Transverse colon (tissue), 4 donors: Measurements from ENCODE around the gene SYNE1. TPM values are rescaled to one million over a fixed set of nuclear protein-coding genes. Genes with fewer than 3 reads are reported as not detected.

Experiments used
- DNase-seq: peaks from one replicate; pipeline ENCODE4 v3.0.0-alpha.2; 2019
- H3K27ac ChIP-seq, 4 donors: fragments of 200-600 bp; sonication (generic); 2 replicates each; pipeline ENCODE4 v1.5.1; 2016 to 2018; ENCODE audit warnings: inconsistent platforms in 4 of 4
- H3K27me3 ChIP-seq: fragments of 200-600 bp; sonication (generic); 2 replicates; pipeline ENCODE4 v1.5.1; 2017; ENCODE audit warnings: inconsistent platforms
- H3K36me3 ChIP-seq, 4 donors: fragments of 200-600 bp; sonication (generic); 2 replicates each; pipeline ENCODE4 v1.5.1; 2017 to 2019; ENCODE audit warnings: inconsistent platforms in 4 of 4
- H3K4me1 ChIP-seq, 4 donors: fragments of 200-600 bp; sonication (generic); 2 replicates each; pipeline ENCODE4 v1.5.1; 2017 to 2020; ENCODE audit warnings: inconsistent platforms in 4 of 4
- H3K4me3 ChIP-seq, 4 donors: fragments of 200-600 bp; sonication (generic); 1 replicate in 1 of 4; 2 replicates in 3 of 4; pipeline versions ENCODE4 v1.5.1 to v1.6.1; 2017 to 2019; ENCODE audit warnings: inconsistent platforms in 4 of 4
- H3K9me3 ChIP-seq, 2 donors: fragments of 200-600 bp; sonication (generic); 2 replicates each; pipeline ENCODE4 v1.5.1; 2017 to 2019; ENCODE audit warnings: inconsistent platforms in 2 of 2
- EP300 ChIP-seq: sonication (generic); formaldehyde crosslinking; IDR thresholded peaks from one replicate; pipeline ENCODE4 v1.6.1; 2017; ENCODE audit warnings: antibody characterized with exemption, low read depth
- POLR2A ChIP-seq: fragments of 450-650 bp; IDR thresholded peaks from one replicate; pipeline ENCODE4 v1.6.1; 2016; ENCODE audit warnings: antibody characterized with exemption, mild to moderate bottlenecking, moderate library complexity
- POLR2AphosphoS5 ChIP-seq, 3 donors: sonication (generic); formaldehyde crosslinking; IDR thresholded peaks; one replicate each; pipeline ENCODE4 v1.6.1; 2016; ENCODE audit warnings: antibody characterized with exemption in 3 of 3
- WGBS, 2 donors: methylation state at CpG; one replicate each; pipeline ENCODE4 v1.1.5; 2018; ENCODE audit warnings: low coverage in 1 of 2; 5-methylcytosine and 5-hydroxymethylcytosine counted together
- in situ Hi-C, 4 donors: fragments of 200-750 bp; cut with MboI; loops; one replicate each; pipeline versions ENCODE4 v1.15.0 to v1.15.1; 2017; ENCODE audit warnings: low sequenced_read_pairs in 3 of 4, low pct_ligation_motif_present in 1 of 4, low pct_unique_long_range_greater_than_20kb in 1 of 4
- intact Hi-C: fragments of 100-400 bp; cut with DNase I; formaldehyde crosslinking; loops from one replicate; pipeline ENCODE4 v1.15.1; 2023; ENCODE audit warnings: low total_unique reads
- total RNA-seq, 4 donors: library from RNA; depleted of rRNA; stranded (reverse); fragments of >200 nt; gene quantifications; one replicate each; pipeline ENCODE4 v1.1.0, GENCODE V29; 2016
- TF ChIP-seq, protein P1 (sequence below), 5 experiments: fragments of 200-600 bp in 3 of 5; fragments of 450-650 bp in 2 of 5; sonication (generic) in 3 of 5; IDR thresholded peaks; 1 replicate in 2 of 5; 2 replicates in 3 of 5; pipeline ENCODE4 v1.5.1; 2016 to 2017; ENCODE audit warnings: antibody characterized with exemption in 5 of 5, inconsistent platforms in 3 of 5, mild to moderate bottlenecking in 2 of 5, moderate library complexity in 1 of 5

SYNE1 gene
- total RNA-seq, 4 donors from 2014 or later, result 31.4 to 87.2 (median 59.7) TPM

GRCh38 chr6:152094276-152094675 lies 542.9 kb downstream of the SYNE1 start:
- Histone ChIP-seq H3K9me3 (no peaks in the 10 kb centered on the region), H3K36me3 (no peaks in the 10 kb centered on the region), H3K4me1 (peaks cover 0 to 7% (median 0%) of the 10 kb centered on the region in 4 donors), H3K27me3 (no peaks in the 10 kb centered on the region), H3K4me3 (no peak overlapping the region), H3K27ac (no peak overlapping the region)
- intact Hi-C loops (no loop called here), in situ Hi-C loops (no loop called here)
- TF ChIP-seq POLR2AphosphoS5 (IDR thresholded peaks at IDR 0.05) (no peak), EP300 (no peak), POLR2A (no peak)
- TF ChIP-seq, protein P1, sequence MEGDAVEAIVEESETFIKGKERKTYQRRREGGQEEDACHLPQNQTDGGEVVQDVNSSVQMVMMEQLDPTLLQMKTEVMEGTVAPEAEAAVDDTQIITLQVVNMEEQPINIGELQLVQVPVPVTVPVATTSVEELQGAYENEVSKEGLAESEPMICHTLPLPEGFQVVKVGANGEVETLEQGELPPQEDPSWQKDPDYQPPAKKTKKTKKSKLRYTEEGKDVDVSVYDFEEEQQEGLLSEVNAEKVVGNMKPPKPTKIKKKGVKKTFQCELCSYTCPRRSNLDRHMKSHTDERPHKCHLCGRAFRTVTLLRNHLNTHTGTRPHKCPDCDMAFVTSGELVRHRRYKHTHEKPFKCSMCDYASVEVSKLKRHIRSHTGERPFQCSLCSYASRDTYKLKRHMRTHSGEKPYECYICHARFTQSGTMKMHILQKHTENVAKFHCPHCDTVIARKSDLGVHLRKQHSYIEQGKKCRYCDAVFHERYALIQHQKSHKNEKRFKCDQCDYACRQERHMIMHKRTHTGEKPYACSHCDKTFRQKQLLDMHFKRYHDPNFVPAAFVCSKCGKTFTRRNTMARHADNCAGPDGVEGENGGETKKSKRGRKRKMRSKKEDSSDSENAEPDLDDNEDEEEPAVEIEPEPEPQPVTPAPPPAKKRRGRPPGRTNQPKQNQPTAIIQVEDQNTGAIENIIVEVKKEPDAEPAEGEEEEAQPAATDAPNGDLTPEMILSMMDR (IDR thresholded peaks at IDR 0.05), result no peak
- no peak for DNase-seq
- WGBS, 2 donors, result 90 to 92% methylated on average over 2 to 4 of the region's 4 CpGs

DNA sequence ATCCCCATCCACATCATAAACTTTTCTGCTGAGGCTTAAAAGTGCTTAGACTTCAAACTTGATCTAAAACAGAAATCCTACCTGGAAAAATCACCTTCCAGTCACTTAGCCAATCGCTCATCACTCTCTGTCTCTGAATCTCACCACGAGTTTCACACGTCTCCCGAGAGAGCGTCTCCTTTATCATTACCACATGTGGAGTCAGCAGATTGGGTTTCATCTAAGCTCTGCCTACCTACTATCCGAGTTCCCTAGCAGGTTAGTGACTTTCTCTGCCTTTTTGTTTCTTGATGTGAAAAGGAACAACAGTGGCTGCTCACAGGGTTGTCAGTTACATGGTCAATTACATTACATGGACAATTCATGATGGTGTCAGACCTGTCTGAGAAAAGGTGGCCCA lies 543.5 kb downstream of the SYNE1 start:
- Histone ChIP-seq H3K9me3 (no peaks in the 10 kb centered on the region), H3K27me3 (no peaks in the 10 kb centered on the region), H3K4me3 (no peak overlapping the region), H3K27ac (no peak overlapping the region), H3K4me1 (peaks cover 0 to 7% (median 0%) of the 10 kb centered on the region in 4 donors), H3K36me3 (no peaks in the 10 kb centered on the region)
- intact Hi-C loops (no loop called here), in situ Hi-C loops (no loop called here)
- TF ChIP-seq POLR2AphosphoS5 (IDR thresholded peaks at IDR 0.05), result no peak
- TF ChIP-seq, protein P1 (IDR thresholded peaks at IDR 0.05), result no peak
- DNase-seq, result no peak
- 80 to 84% methylated on average over 2 to 6 of the region's 6 CpGs for WGBS, 2 donors

GRCh38 chr6:152091851-152092341 lies 545.3 kb downstream of the SYNE1 start:
- H3K9me3 ChIP-seq, result no peaks in the 10 kb centered on the region
- H3K4me3 ChIP-seq, result no peak overlapping the region
- intact Hi-C loops (no loop called here), in situ Hi-C loops (no loop called here)
- no peaks in the 10 kb centered on the region for H3K36me3 ChIP-seq
- no peak for DNase-seq
- 84 to 100% methylated on average over 2 to 4 of the region's 4 CpGs for WGBS, 2 donors
- H3K4me1 ChIP-seq, result peaks cover 0 to 7% (median 0%) of the 10 kb centered on the region in 4 donors
- TF ChIP-seq POLR2A (no peak), EP300 (no peak), POLR2AphosphoS5 (IDR thresholded peaks at IDR 0.05) (no peak)
- TF ChIP-seq, protein P1 (IDR thresholded peaks at IDR 0.05), result no peak
- H3K27ac ChIP-seq, result no peak overlapping the region
- H3K27me3 ChIP-seq, result no peaks in the 10 kb centered on the region

DNA sequence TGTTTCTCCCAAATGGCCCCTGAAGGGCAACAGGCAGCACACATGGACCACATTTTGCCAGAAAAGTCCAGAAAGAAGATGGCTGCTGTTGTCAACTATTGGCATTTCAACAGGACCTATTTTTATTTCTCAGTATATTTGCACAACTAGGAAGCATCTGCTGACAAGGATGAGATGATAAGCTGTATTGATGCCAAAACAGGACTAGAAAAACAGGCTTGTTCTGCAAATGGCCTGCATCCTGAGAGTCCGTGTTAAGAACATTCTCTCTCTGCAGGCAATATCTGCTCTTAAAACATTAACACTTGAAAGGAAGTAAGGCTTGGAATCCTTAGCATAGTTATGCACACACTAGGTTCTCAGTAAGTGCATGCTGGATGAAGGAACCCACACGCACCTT lies 546.0 kb downstream of the SYNE1 start:
- Histone ChIP-seq H3K27me3 (no peaks in the 10 kb centered on the region), H3K4me1 (peaks cover 0 to 7% (median 0%) of the 10 kb centered on the region in 4 donors), H3K4me3 (no peak overlapping the region), H3K36me3 (no peaks in the 10 kb centered on the region), H3K27ac (no peak overlapping the region), H3K9me3 (no peaks in the 10 kb centered on the region)
- DNase-seq, result no peak
- TF ChIP-seq EP300 (no peak), POLR2AphosphoS5 (IDR thresholded peaks at IDR 0.05) (no peak), POLR2A (no peak)
- TF ChIP-seq, protein P1 (IDR thresholded peaks at IDR 0.05), result no peak
- in situ Hi-C loops, result no loop called here
- WGBS, 2 donors, result 38 to 63% methylated on average over 1 to 2 of the region's 2 CpGs
- intact Hi-C loops, result no loop called here
